HG03469 (cell line): ENCODE results near the gene SFXN5.
"Not testable (repeated sequence)": the region's sequence is repeated elsewhere in the genome, so short reads cannot be mapped to it uniquely, and the experiment has no call there.

ENCODE experiments used
- ATAC-seq: cut with Tn5 transposase; IDR thresholded peaks from one replicate; pipeline ENCODE4 v1.9.1; 2021; ENCODE audit warnings: mild to moderate bottlenecking, moderate library complexity, moderate number of reproducible peaks; ENCODE audit not compliant: unreplicated experiment

Gene SFXN5

DNA sequence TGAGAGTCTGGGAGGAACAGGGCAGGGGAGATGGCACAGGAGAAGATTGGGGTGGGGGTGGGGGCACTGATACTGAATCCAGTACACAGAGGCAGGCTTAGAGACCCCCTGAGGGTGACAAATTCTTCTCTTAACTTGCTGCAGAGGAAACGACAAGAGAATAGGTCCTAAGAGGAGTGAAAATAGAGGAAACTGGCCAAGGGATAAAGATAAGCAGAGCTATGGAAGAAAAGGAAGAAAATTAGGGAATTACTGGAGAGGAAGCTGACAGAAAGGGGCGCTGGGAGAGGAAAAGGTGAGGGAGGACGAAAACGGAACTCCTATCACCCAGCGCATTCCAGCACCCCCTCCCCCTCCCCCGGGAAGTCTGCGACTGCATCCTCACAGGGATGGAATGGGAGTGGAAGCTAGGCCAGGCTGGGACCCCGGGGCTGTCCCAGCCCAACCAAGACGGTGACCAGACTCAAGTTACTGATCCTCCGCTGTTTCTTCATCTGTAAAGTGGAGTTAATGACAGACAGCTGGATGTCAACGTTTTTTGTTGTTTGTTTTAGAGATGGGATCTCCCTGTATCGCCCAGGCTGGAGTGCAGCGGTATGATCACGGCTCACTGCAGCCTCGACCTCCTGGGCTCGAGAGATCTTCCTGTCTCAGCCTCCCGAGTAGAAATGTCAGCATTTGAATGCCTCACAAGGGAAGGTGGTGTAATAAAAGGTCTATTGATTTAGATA, 156.8 kb downstream of the SFXN5 start:
- no peak for ATAC-seq

- no peak for ATAC-seq
These were observed 157.3 kb downstream of the SFXN5 start for GRCh38 chr2:72914206-72914559.

DNA sequence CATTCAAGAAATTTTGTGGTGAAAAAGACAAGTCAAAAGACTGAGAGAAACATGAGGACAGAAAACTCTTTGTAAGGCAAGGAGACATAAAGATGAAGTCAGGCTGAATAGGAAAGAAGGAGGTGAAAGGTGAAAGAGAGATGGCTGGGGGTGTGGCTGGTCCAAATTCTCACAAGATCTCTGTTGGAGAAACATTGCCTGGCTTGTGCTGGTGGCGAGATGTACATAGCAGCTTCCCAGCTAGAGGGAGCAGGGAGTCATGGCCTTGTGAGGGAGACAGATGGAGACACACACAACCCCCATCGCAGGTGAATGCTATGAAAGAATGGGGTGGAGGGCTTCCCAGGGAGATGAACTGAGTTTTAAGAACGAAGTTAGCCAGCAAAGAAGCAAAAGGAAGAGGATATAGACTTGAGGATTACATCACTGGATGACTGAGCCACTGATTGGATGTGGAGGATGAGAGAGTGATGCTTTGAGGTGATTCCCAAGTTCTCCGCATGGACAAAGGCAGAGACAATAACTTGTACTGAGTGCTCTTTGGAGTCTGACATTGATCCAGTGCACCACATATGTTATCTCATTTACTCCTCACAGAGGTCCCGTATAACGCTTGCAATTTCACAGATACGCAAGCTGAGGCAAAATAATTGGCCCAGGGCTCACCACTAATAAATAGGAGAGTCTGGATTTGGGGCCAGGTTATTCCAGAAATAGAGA, 157.9 kb downstream of the SFXN5 start:
- no peak for ATAC-seq

DNA sequence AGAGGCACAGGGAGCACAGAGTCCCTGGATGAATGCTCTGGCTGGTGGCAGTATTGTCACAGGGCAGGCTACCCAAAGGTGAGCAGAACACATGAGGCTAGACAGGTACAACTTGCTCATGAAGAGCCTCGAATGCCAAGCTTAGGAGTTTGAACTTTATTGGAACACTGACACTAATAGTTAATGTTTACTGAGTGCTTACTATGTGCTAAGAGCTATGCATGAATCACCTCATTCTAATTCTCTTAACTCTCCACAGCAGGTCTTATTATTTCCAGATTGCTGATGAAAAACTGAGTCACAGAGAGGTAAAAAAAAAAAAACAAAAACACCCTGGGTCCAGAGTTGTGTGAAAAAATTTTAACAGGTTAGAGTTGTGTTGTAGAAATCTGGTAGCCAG, 160.3 kb downstream of the SFXN5 start:
- ATAC-seq = no peak

GRCh38 chr2:72908741-72909140, 162.8 kb downstream of the SFXN5 start:
- no peak for ATAC-seq

GRCh38 chr2:72907369-72907768, 164.1 kb downstream of the SFXN5 start:
- ATAC-seq = not testable (repeated sequence)

GRCh38 chr2:72901426-72901825, 170.1 kb downstream of the SFXN5 start:
- ATAC-seq = no peak

- no peak for ATAC-seq
These were observed 171.2 kb downstream of the SFXN5 start for GRCh38 chr2:72900191-72900825.

GRCh38 chr2:72898585-72898906, 173.0 kb downstream of the SFXN5 start:
- no peak for ATAC-seq

- no peak for ATAC-seq
These were observed 173.5 kb downstream of the SFXN5 start for GRCh38 chr2:72897785-72898584.

DNA sequence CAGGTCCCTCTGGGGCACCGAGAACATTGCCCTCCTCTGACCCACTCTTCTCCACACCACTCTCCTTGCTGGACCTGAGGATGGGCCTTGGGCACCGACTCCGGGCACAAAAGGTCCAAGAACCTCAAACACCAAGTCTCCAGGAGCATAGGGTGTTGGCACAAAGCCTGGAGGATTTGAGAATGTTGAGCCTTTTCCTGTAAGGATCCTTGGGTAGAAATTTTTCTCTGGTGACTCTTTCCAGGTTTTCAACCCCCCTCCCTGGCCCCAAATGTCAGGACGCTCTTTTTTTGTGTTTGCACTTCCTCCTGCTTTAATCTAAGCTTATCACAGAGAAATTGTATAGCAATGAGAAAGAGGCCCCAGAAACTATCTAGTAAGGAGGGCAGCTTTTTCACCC, 175.1 kb downstream of the SFXN5 start:
- no peak for ATAC-seq

DNA sequence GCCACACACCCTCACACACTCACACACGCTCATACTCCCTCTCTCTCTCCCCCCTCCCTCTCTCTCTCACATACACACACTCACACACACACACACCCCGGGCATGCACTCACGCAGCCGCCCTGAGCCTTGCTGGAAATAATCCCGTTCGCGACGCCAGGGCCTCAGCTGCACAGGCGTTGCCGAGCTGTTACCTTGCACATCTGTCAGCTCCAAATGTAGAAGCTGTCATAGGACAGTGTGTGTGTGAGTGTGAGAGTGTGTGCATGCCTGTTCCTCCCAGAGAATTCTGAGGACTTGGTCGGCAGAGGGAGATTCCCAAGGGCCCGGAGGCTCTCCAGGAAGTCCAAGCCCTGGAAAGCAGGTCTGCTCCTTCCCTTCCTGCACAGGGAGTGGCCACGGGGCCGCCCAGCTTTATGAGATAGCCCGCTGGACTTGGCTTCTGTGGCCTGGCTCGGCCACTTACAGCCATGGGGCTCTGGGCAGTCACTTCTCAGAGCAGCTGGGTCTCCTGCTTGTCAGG, 175.7 kb downstream of the SFXN5 start:
- no peak for ATAC-seq

GRCh38 chr2:72895154-72895553, 176.4 kb downstream of the SFXN5 start:
- no peak for ATAC-seq

- no peak for ATAC-seq
These were observed 177.0 kb downstream of the SFXN5 start for GRCh38 chr2:72894514-72894913.

DNA sequence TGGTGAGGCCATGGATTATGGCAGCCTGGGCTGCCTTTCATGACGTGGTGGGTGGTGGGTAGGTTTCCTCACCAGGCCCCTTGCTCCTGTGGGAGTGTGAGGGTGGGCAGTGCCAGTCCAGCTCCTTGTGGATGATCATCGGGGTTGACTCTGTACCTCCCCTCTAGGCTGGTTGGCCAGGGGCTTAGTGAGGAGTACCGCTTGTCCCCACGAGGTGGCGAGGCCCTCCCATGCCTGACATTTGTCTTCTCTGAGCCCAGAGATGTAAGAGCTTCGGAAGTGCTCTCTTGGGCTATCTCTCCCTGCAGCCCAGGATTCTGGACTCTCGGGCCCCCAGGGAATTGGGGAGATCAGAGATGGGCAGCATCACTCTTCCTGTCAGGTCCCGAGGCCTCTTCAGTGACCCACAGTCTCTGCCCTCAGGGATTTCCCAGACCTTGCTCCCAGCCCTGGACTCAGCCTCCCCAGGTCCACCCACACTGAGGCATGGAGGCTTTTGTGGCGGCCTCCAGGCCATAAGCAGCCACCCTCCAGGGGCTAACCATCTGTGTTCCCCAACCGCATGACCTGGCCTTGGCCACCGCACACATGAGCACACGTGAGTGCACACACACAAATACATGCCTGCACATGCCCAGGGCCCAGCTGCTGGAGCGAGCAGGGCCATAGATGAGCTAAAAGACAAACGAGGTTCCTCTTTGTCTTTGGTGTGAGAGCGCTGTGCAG, 177.8 kb downstream of the SFXN5 start:
- ATAC-seq = peak; percentile 49

GRCh38 chr2:72892506-72893173, 178.9 kb downstream of the SFXN5 start:
- peak; percentile 65 for ATAC-seq
